GM12872 (cell line): Measurements from ENCODE around the gene HTT.

Experiments used
- TF ChIP-seq, protein P1 (sequence below): IDR thresholded peaks from 3 replicates; pipeline ENCODE4 v1.5.1; 2011; ENCODE audit warnings: low read depth, mild to moderate bottlenecking, low read length, moderate library complexity; ENCODE audit not compliant: insufficient read depth

Gene HTT

DNA sequence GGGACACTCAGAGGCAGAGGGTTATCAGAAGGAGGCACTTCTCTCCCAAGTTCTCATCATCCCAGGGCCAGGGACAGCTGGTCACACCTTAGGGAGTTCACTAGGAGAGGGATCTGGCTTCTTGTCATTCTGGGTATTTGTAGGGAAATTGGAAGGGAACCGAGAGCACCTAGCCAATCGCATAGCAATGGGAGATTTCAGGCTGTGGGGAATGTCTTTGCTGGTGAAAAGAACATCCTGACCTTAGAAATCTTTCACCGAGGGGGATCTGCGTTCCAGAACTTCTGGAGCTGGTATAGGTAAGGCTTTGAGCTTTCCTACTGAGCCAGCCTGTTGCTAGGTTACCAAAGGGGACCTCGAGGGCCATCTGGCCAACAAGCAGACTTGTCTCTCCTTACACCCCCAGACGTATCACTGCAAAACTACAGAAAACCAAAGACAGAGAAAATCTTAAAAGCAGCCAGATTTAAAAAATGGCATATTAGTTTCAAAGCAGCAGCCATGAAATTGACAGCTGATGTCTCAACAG, 6.9 kb upstream of the HTT start:
- TF ChIP-seq, protein P1, sequence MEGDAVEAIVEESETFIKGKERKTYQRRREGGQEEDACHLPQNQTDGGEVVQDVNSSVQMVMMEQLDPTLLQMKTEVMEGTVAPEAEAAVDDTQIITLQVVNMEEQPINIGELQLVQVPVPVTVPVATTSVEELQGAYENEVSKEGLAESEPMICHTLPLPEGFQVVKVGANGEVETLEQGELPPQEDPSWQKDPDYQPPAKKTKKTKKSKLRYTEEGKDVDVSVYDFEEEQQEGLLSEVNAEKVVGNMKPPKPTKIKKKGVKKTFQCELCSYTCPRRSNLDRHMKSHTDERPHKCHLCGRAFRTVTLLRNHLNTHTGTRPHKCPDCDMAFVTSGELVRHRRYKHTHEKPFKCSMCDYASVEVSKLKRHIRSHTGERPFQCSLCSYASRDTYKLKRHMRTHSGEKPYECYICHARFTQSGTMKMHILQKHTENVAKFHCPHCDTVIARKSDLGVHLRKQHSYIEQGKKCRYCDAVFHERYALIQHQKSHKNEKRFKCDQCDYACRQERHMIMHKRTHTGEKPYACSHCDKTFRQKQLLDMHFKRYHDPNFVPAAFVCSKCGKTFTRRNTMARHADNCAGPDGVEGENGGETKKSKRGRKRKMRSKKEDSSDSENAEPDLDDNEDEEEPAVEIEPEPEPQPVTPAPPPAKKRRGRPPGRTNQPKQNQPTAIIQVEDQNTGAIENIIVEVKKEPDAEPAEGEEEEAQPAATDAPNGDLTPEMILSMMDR, result no peak

GRCh38 chr4:3069661-3070199, 4.8 kb upstream of the HTT start:
- TF ChIP-seq, protein P1, result no peak

GRCh38 chr4:3070709-3071500, 3.6 kb upstream of the HTT start:
- TF ChIP-seq, protein P1, result no peak

GRCh38 chr4:3071811-3072210, 2.7 kb upstream of the HTT start:
- TF ChIP-seq, protein P1, result no peak

GRCh38 chr4:3073158-3074077, 1.1 kb upstream of the HTT start:
- TF ChIP-seq, protein P1, result 0 out of 3 replicates have a peak, but pooled peaks have one; percentile 13

DNA sequence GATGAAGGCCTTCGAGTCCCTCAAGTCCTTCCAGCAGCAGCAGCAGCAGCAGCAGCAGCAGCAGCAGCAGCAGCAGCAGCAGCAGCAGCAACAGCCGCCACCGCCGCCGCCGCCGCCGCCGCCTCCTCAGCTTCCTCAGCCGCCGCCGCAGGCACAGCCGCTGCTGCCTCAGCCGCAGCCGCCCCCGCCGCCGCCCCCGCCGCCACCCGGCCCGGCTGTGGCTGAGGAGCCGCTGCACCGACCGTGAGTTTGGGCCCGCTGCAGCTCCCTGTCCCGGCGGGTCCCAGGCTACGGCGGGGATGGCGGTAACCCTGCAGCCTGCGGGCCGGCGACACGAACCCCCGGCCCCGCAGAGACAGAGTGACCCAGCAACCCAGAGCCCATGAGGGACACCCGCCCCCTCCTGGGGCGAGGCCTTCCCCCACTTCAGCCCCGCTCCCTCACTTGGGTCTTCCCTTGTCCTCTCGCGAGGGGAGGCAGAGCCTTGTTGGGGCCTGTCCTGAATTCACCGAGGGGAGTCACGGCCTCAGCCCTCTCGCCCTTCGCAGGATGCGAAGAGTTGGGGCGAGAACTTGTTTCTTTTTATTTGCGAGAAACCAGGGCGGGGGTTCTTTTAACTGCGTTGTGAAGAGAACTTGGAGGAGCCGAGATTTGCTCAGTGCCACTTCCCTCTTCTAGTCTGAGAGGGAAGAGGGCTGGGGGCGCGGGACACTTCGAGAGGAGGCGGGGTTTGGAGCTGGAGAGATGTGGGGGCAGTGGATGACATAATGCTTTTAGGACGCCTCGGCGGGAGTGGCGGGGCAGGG, 568 bp downstream of the HTT start:
- TF ChIP-seq, protein P1, result no peak
